HG03060 (cell line): ENCODE measurements around the gene AIDA.

Experiments used
- ATAC-seq: cut with Tn5 transposase; IDR thresholded peaks from one replicate; pipeline ENCODE4 v1.9.1; 2021; ENCODE audit warnings: low read depth, moderate number of reproducible peaks; ENCODE audit not compliant: unreplicated experiment

The AIDA gene

DNA sequence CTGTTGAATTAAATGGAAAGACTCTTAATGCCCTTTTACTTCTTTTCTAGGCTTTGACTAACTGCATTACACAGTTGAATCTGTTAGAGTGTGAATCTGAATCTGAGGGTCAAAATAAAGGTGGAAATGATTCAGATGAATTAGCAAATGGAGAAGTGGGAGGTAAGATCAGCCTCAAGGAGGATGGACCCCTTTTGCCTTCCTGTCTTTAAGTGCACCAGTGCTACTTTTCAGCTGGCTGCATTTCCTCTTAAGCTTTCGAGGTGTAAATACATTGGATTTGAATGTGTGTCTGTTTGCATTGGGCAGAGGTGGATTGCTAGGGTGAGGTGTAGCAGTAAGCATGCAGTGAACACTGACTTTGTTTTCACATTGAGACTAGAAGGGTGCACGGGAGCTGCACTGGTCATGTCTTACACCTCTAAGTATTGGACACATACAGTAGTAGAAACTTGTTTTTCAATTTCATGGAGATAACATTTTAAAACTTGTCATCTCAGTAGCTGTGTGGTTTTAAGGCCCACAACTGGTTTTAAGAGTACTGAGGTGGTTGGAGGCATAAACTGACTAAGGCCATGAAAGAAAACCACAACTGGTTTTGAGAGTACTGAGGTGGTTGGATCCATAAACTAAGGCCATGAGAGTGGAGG lies 59.0 kb downstream of the AIDA start:
- ATAC-seq: peak; percentile 40

GRCh38 chr1:222652676-222653075 lies 59.6 kb downstream of the AIDA start:
- no peak for ATAC-seq

DNA sequence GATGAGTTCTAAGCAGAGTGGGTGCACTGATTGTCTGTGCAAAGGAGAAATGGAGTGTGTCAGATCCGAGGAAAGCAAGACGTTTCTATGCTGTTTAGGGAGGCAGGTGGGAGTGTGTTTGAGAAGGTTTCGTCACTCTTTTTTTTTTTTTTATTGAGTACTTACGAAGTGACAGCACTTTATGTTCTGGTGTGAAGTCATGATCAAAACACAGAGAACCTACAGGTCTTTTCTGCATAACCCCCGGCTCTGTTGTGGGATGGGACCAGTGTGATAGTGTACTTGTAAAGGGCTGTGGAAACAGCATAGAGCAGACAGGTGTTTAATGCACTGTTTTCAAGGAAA lies 67.7 kb downstream of the AIDA start:
- no peak for ATAC-seq

GRCh38 chr1:222643938-222644635 lies 68.2 kb downstream of the AIDA start:
- peak; percentile 90 for ATAC-seq

DNA sequence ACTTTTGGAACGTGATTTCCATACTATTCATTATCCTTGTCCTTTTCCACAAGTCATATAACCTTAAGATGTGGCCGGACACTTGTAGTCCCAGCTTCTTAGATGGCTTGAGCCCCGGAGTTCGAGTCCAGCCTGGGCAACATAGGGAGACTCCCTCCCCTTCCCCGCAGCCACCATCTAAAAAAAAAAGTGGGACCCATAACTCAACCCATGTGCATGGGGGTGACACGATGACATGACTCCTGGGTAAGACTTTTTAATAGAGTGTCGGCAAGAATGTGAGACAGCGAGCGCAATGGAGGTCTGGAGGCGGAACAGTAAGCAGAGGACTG lies 68.7 kb downstream of the AIDA start:
- ATAC-seq: no peak

- ATAC-seq: no peak
These were observed 69.8 kb downstream of the AIDA start for GRCh38 chr1:222642468-222642867.

DNA sequence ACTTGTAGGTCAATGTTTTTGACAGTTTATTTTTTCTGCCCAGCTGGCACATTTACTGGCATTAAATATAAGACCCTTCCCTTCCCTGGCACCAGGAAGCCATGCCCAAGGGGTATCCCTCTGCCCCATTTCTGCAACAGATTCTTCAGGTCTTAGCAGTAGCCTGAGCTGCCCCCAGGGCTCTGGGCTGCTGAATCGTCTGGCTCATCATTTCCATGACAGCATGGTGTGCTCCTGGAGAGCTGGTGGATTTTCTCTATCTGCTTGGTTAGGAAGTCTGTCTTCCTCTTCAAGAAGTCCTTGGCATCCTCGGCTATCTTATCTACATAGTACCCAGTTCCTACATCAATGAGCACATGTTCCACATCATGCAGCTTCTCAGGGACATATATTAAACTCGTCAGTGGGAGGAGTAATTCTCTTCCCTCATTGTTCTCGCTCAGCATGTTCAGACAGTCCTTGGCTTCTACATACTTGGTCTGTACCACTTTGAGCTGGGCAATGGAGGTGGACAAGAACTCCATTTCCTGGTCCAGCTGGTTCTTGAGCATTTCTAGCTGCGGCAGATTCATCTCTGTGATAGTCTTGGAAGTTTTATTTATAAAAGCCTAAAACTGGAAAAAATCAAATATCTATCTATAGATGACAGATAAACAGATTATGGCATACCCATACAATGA lies 70.9 kb downstream of the AIDA start:
- no peak for ATAC-seq

DNA sequence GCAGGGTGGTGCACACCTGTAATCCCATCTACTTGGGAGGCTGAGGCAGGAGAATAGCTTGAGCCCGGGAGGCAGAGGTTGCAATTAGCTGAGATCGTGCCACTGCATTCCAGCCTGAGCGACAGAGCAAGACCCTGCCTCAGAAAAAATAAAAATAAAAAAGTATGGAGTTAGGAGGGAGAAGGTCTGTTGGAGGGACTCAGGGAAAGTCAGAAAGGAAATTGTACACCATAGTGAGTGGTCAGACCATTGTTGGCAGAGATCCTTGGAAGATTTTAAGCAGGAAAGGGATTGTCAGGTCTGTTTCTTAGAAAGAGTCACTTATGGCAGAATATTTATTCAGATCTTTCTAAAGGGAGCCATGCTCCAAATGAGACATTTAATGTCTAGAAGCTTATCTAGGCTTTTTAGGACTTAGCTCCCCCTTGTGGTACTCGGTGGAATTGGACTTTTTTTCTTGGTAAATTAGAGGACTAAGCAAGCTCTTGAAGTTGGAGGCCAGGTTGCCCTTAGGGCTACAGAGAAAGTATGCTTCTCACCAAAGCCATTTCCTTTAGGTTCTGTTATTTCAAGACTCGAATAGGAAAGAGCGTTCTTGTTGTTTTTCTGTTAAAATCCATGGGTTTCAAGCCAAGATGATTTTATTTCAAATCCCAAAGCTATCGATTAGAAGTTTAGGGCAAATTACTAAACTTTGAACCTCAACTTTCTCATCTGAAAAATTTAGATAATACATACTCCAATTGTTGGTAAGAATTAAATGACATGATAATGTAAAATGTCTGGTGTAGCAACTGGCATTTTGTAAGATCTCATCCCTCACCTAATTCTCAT lies 77.9 kb downstream of the AIDA start:
- peak; percentile 75 for ATAC-seq

DNA sequence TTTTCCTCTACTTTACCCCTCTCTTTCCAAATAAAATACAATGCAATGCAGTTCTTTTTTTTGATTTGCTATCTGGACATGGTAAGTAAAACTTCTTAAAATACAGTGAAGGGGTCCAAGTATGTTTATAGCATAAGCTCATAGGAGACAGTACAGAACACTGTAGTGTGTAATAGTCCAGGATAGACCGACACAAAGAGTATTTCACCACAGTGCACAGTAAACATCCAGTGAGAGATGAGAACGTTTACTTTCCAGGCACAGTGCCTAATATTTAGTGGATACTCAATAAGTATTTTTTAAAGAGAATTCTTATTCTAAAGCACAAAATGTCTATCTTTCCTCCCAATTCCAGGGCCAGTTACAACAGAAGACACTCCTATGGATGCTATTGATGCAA lies 79.5 kb downstream of the AIDA start:
- ATAC-seq: no peak

DNA sequence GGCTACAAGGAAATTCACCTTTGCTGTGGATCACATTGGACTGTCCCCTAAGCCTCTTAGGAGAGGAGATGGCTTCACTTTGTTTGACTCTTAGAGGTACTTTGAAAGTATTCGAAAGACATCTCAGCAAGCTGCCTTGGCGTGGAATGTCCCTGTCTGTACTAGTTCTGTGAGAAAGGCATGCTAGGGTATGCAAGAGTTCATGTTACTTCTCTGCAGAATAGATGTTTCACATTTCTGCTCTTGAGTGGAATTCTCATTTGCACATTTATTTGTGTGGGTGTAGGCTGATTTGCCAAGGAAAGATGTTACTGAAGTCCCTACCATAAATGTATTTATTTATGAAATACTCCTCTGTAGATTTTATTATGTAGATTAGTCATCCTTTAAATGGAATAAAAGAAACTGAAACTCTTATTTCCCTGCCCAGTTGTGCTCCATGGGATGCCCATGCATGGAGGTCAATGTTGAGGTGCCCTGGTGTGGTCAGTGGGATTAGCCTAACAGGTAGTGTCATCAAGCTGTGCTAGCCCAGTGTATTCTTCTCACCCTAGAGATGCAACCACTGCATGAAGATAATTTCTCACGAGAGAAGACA lies 80.6 kb downstream of the AIDA start:
- no peak for ATAC-seq

GRCh38 chr1:222629921-222630535 lies 82.3 kb downstream of the AIDA start:
- ATAC-seq: no peak

DNA sequence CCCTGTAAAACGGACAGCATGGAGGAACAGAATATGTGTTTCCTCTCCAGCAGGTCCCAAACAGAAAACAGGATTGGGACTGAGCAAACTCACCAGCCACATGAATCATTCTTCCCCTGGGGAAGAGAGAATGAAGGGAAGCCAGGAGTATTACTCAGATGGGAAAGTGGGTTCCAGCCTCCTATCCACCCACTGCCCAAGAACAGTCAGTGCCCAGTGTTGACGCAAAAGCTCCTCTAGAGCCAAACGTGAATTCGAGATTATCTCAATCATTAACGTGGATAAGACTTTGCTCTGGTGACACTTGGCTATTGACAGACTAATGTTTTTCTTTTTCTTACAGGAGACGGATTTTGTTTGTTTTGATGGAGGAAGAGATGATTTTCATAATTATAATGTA lies 85.1 kb downstream of the AIDA start:
- no peak for ATAC-seq

GRCh38 chr1:222624214-222624613 lies 88.1 kb downstream of the AIDA start:
- ATAC-seq: no peak

DNA sequence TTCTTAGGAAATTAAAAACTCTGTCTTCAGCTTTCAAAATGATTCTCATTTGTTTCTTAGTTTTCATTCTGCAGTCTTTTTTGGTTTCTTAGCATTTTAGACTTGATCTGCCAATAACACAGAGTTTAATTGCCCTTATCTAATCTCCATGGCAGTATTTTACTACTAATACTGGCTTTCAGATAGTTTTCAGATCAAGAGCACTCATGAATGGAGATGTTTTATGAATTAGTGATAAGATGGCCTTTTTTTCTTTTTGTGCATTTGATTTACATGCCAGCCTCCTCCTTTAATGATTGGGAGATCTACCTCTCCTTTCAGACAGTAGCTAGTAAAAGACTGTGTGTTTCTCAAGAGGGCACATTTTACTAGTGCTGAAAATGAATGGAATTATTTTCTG lies 88.8 kb downstream of the AIDA start:
- ATAC-seq: no peak

- no peak for ATAC-seq
These were observed 89.5 kb downstream of the AIDA start for GRCh38 chr1:222622765-222623164.

GRCh38 chr1:222620566-222620965 lies 91.7 kb downstream of the AIDA start:
- ATAC-seq: no peak

GRCh38 chr1:222618880-222619596 lies 93.3 kb downstream of the AIDA start:
- ATAC-seq: no peak
